Measurements from ENCODE around the gene SPX.

The SPX gene, protein sequence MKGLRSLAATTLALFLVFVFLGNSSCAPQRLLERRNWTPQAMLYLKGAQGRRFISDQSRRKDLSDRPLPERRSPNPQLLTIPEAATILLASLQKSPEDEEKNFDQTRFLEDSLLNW

DNA sequence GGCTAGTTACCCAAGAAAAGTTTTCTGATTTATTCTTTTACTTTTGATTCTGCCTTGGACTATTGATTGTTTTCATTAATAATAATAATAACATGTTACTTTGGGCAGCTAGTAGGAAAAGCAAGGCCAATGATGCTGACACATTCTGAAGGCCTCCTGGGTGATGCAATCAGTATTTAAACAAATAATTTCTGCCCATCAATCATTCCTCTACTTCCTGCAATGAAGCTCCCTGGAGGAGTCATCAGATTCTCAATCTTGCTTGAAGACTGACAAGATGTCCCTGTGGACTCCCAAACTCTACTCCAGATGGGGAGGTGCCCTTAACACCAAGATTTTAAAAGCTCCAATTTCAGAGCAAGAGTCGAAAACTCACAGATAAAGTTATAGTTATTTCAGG is at the start of gene SPX:
TSS of gene SPX (plus strand) at position 244 of the 400 bp plus-strand sequence. CDS start 177 bp downstream, outside the sequence.
- H3K9me3 Mint-ChIP-seq: peaks cover 10% of the 10 kb centered on the region
- H3K4me3 Mint-ChIP-seq: peak within 1 kb of the TSS; percentile 85
- peaks cover 6% of the 10 kb centered on the region for H3K4me1 Mint-ChIP-seq
- ATAC-seq: no peak
- H3K36me3 Mint-ChIP-seq: no peaks in the 10 kb centered on the region
- H3K27ac Mint-ChIP-seq: peak within 1 kb of the TSS; percentile 52
- no peaks in the 10 kb centered on the region for H3K27me3 Mint-ChIP-seq

DNA sequence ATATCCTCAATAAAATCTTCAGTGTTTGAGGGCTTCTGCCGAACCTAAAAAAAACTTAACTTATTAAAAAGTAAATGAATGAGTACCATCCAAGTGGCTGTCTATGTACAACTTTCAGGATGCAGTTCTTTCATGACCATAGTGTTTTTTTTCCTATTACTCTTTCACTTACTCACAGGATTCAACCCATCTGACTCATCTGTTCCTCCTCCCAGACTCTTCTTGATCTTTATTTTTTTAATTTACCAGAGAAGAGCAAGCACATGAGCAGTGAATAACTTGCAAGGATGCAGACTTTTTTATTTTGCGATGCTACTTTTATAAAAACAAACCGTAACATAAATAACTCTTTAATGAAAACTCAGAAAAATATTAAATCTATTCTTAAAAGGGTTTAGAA is 49.1 kb upstream of the SPX start:
- Mint-ChIP-seq H3K27me3 (no peaks in the 10 kb centered on the region), H3K9me3 (no peaks in the 10 kb centered on the region), H3K4me1 (no peaks in the 10 kb centered on the region), H3K4me3 (no peak overlapping the region), H3K27ac (no peak overlapping the region), H3K36me3 (peaks cover 26% of the 10 kb centered on the region)
- no peak for ATAC-seq

DNA sequence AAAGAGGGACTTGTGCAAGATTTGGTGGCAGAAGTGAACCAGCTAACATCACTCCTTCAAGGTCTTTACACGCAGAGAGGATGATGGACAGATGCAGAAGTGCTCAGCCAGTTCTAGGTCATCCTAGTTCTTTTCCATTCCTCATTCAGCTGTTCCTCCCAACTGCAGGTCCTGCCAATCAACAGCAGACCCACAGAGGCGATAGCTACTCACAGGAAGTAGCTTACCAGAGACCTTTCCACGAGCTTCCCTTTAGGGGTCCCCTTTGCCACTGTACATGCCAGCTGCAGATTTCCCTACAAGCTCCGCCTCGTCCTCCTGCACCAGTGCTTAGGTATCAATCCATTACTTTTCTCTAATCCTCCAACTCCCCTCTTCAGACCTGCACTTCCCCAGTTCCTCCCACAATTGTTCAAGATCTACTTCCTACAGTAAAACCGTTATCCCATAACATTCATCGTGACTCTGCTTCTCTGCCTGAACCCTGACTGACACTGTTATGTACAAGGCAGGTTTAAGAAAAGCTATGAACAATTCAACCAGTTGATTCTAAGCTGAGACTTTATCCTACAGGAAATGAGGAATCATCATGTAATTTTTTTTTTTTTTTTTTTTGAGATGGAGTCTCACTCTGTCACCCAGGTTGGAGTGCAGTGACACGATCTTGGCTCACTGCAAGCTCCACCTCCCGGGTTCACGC is 47.2 kb upstream of the SPX start:
- ATAC-seq: no peak
- H3K27ac Mint-ChIP-seq: no peak overlapping the region
- H3K27me3 Mint-ChIP-seq: no peaks in the 10 kb centered on the region
- H3K36me3 Mint-ChIP-seq: peaks cover 14% of the 10 kb centered on the region
- H3K9me3 Mint-ChIP-seq: no peaks in the 10 kb centered on the region
- H3K4me1 Mint-ChIP-seq: no peaks in the 10 kb centered on the region
- no peak overlapping the region for H3K4me3 Mint-ChIP-seq

DNA sequence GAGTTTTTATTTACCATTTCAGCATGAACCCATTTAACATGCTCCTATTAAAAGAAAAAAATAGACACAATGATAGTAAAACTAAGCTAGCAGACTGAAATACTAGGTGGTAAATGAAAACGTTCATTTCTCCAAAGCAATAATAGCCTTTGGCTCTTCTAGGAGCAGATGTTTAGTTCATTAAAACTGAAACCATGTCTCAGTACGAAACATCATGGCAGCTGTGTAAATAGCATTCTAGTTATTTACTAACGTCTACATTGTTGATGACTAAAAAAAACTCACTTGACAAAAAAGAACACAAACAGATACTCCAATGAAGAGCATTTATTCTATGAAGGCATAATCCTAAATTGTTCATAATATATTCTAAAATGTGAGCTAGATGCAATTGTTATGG is 42.6 kb upstream of the SPX start:
- Mint-ChIP-seq H3K4me1 (peaks cover 8% of the 10 kb centered on the region), H3K27me3 (no peaks in the 10 kb centered on the region), H3K9me3 (no peaks in the 10 kb centered on the region), H3K27ac (no peak overlapping the region), H3K4me3 (no peak overlapping the region), H3K36me3 (peaks cover 22% of the 10 kb centered on the region)
- ATAC-seq: no peak

DNA sequence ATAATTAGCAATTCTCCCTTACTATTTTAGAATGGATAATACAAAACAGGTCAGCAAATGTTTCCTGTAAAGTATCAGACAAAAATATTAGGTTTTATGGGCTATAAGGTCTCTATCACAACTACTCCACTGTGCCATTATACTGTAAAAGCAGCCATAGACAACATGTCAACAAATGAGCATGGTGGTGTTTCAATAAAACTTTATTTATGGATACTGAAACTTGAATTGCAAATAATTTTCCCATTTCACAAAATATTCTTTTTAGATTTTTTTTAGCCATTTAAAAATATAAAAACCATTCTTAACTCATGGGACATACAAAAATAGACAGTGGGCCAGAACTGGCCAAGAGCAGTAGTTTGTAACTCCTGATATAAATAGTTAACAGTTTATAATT is 40.1 kb upstream of the SPX start:
- ATAC-seq: no peak
- Mint-ChIP-seq H3K4me3 (no peak overlapping the region), H3K4me1 (peaks cover 17% of the 10 kb centered on the region), H3K36me3 (peaks cover 45% of the 10 kb centered on the region), H3K27me3 (no peaks in the 10 kb centered on the region), H3K9me3 (no peaks in the 10 kb centered on the region), H3K27ac (no peak overlapping the region)

DNA sequence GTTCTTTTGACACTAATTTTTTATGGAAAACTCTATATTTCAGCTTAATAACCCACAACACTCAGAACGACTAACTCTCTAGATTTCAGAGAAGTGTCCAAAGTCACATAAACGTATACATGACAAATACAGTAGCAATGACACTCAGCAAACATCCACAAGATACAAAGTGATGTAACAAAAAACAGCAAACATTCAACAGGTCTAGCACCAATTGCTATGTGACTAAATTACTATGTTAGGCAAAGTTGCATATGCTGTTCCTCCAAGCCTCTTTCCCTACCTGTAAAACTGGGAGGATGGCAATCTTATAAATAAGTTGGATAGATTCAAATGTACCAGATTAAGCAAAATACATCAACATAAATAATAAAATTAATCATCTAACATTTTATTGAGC is 26.3 kb upstream of the SPX start:
- ATAC-seq: no peak
- H3K36me3 Mint-ChIP-seq: peaks cover 37% of the 10 kb centered on the region
- no peaks in the 10 kb centered on the region for H3K27me3 Mint-ChIP-seq
- peaks cover 25% of the 10 kb centered on the region for H3K4me1 Mint-ChIP-seq
- H3K4me3 Mint-ChIP-seq: no peak overlapping the region
- H3K27ac Mint-ChIP-seq: no peak overlapping the region
- H3K9me3 Mint-ChIP-seq: no peaks in the 10 kb centered on the region

DNA sequence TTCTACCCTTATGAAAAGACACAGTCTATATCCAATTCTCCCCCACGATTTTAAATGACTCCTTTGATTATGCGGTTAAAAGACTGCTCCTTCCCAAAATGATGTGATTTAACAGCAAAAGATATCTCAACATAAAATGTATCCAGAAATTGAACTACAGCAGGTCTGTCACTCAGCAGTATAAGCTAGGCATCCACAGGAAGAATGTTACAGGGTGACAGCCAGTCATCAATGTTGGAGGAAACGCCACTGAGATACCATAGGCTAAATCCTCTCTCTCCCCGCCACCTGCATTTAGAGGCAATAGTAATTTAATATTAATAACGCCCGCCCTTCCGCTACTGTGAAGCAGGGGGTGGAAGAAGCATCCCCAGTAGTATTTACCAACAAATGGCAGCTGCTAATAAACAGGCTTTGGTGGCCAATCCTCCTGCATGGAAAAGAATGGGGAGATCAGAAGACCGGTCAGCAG is 25.3 kb upstream of the SPX start:
- Mint-ChIP-seq H3K9me3 (no peaks in the 10 kb centered on the region), H3K4me3 (no peak overlapping the region), H3K27me3 (no peaks in the 10 kb centered on the region), H3K4me1 (peaks cover 25% of the 10 kb centered on the region), H3K27ac (no peak overlapping the region), H3K36me3 (peaks cover 27% of the 10 kb centered on the region)
- ATAC-seq: peak; percentile 1

DNA sequence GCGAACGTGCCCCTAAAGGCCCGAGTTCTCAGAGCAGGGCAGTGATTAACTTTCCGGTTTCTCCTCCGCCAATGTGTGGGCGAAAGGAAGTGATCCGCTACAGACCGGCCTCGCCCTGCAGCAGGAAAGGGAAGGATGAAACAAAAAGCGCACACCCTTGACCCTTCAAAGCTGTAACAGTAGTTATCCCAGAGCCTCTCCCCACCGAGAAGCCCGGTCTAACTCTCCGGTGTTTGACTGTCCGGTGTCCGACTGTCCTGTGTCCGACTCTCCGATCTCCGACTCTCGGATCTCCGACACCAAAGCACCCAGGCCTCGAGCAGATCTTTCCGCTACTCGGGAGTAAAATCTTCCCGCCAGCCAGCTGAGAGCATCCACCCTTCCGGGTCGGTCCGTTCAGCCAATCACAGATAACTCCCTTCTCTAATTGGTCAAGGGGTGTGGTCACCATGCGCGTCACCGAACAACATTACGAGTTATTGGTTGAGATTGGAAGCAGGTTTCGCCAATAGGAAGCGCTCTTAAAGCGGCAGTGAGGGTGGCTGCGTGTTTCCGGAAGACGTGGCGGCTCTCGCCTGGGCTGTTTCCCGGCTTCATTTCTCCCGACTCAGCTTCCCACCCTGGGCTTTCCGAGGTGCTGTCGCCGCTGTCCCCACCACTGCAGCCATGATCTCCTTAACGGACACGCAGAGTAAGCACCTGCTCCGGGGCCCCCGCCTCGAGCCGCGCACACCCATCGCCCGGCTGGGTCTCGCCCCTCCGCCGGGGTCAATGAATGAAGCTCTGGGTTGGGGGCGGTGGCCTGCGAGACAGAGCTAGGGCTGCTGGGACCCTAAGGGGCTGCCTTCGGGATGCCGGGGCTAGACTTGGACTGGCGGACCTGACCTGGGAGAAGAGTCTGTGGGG is 24.6 kb upstream of the SPX start, which contains the start of the genes GOLT1B and RECQL:
TSS of gene GOLT1B (plus strand) at position 532 of the 906 bp plus-strand sequence. CDS start at position 667, 135 bp downstream.
TSS of gene RECQL (minus strand) at position 378 of the 906 bp plus-strand sequence. CDS start 2,065 bp downstream, outside the sequence.
- no peak within 1 kb of the TSS for H3K4me3 Mint-ChIP-seq
- ATAC-seq: peak; percentile 100
- H3K4me1 Mint-ChIP-seq: peaks cover 25% of the 10 kb centered on the region
- no peaks in the 10 kb centered on the region for H3K27me3 Mint-ChIP-seq
- H3K27ac Mint-ChIP-seq: no peak within 1 kb of the TSS
- no peaks in the 10 kb centered on the region for H3K9me3 Mint-ChIP-seq
- peaks cover 24% of the 10 kb centered on the region for H3K36me3 Mint-ChIP-seq

DNA sequence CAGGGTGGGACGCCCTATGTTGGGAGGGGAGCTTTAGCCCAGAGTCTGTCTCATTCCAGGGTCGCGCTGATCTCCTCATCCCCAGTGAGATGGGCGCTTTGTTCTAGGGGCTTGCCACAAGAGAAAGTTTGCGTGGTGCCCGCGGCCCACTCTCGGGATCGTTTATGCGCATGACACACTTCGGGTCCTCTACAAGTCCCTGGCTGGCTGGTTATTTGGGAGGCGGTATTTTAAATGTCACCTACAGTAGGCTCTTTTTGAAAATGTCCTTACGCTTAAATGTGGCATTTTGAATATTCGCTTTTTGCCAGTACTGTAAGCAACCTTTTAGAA is 24.0 kb upstream of the SPX start:
- Mint-ChIP-seq H3K9me3 (no peaks in the 10 kb centered on the region), H3K36me3 (peaks cover 22% of the 10 kb centered on the region), H3K27ac (no peak overlapping the region), H3K4me3 (no peak overlapping the region), H3K27me3 (no peaks in the 10 kb centered on the region), H3K4me1 (peaks cover 25% of the 10 kb centered on the region)
- no peak for ATAC-seq

DNA sequence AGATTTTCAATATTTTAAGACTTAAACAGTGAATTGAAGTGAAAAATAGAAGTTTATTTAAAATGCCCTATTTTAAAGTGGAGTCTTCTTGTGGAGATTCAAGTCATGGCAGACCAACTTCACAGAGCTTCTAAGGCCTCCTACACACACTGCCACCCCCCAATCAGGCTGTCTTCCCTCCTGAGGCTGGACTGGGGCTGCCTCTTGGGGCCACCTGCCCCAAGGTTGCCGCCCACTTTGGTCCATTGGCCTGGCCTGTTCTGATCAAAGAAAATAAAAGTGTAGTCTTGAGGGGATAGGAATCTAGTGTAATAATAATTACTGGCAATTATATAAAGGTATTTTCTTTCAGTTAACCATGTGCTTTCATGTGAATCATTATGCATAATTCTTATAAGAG is 23.2 kb upstream of the SPX start:
- ATAC-seq: no peak
- Mint-ChIP-seq H3K36me3 (peaks cover 22% of the 10 kb centered on the region), H3K4me3 (no peak overlapping the region), H3K4me1 (peaks cover 26% of the 10 kb centered on the region), H3K27me3 (no peaks in the 10 kb centered on the region), H3K9me3 (no peaks in the 10 kb centered on the region), H3K27ac (no peak overlapping the region)

DNA sequence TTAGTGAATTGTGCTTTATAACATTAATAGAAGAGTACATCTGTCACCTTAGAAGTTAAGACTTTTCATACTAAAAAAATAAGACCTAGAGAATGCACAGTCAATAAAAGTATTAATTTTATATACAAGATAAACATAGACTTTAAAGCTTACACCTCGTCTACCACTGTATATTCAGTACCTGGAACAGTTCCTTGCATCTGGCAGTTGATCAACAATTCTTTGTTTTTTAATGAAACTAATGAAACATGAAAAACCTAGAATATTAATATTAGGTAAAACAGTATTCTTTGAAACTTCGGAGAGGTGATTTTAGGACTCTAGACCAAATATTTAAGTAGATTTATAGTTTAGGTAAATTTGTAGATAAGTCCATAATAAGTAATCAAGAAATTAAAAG is 20.2 kb upstream of the SPX start:
- H3K4me1 Mint-ChIP-seq: peaks cover 41% of the 10 kb centered on the region
- H3K36me3 Mint-ChIP-seq: peaks cover 28% of the 10 kb centered on the region
- no peak overlapping the region for H3K27ac Mint-ChIP-seq
- H3K27me3 Mint-ChIP-seq: no peaks in the 10 kb centered on the region
- no peaks in the 10 kb centered on the region for H3K9me3 Mint-ChIP-seq
- H3K4me3 Mint-ChIP-seq: no peak overlapping the region
- ATAC-seq: no peak

DNA sequence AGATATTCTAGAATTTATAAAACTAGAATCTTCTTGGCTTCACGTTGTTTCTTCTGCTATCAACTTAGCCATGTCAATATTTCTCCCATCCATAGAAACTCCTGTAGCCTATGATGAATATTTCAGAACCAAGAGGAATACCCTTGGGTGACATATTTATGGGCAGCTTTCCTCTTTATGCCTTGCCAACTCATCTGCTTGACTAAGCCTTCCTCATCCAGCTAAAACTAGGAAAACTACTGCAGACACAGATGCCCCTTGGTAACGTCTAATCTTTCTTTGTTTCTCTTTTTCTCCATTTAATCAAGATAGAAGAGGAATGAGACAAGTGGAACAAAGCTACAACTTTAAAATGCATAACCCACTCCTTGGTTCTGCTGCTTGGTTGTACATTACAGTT is 18.2 kb upstream of the SPX start:
- Mint-ChIP-seq H3K4me1 (peaks cover 34% of the 10 kb centered on the region), H3K27ac (no peak overlapping the region), H3K36me3 (peaks cover 28% of the 10 kb centered on the region), H3K27me3 (no peaks in the 10 kb centered on the region), H3K4me3 (no peak overlapping the region), H3K9me3 (no peaks in the 10 kb centered on the region)
- ATAC-seq: no peak

DNA sequence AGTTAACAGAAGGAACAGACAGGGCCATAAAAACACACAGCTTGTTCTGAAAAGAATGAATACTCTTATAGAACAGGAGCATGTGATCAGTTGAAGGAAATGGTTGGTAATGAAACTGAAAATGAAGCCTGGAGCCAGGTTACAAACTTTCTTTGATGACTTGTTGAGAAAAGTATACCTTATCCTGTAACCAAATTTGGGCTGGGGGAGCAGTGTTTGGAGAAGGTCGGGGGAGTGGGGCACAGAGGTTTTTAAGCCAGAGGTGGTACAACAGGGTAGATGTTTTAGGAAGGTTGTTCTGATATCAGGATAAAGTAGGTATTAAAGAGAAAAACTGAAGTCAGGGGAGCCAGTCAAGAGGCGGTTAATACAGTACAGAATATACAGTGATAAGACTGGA is 16.3 kb upstream of the SPX start:
- peak overlapping the region; percentile 47 for H3K4me3 Mint-ChIP-seq
- H3K4me1 Mint-ChIP-seq: peaks cover 23% of the 10 kb centered on the region
- H3K36me3 Mint-ChIP-seq: peaks cover 32% of the 10 kb centered on the region
- ATAC-seq: no peak
- peak overlapping the region; percentile 80 for H3K27ac Mint-ChIP-seq
- H3K9me3 Mint-ChIP-seq: no peaks in the 10 kb centered on the region
- no peaks in the 10 kb centered on the region for H3K27me3 Mint-ChIP-seq

DNA sequence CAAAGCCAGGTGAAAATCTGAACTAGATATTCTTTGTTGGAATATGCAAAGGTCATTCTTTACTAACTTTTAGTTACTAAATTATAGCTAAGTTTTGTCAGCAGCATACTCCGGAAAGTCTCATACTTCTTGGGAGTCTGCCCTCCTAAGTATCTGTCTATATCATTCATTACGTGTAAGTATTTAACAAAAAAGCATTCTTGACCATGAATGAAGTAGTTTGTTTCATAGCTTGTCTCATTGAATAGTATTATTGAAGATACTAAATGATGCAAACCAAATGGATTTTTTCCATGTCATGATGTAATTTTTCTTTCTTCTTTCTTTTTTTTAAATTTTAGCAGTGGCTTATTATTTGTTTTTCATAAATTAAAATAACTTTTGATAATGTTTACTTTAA is 9.8 kb upstream of the SPX start:
- no peak for ATAC-seq
- no peak overlapping the region for H3K4me3 Mint-ChIP-seq
- H3K9me3 Mint-ChIP-seq: no peaks in the 10 kb centered on the region
- no peak overlapping the region for H3K27ac Mint-ChIP-seq
- H3K27me3 Mint-ChIP-seq: no peaks in the 10 kb centered on the region
- H3K36me3 Mint-ChIP-seq: peaks cover 21% of the 10 kb centered on the region
- H3K4me1 Mint-ChIP-seq: no peaks in the 10 kb centered on the region

DNA sequence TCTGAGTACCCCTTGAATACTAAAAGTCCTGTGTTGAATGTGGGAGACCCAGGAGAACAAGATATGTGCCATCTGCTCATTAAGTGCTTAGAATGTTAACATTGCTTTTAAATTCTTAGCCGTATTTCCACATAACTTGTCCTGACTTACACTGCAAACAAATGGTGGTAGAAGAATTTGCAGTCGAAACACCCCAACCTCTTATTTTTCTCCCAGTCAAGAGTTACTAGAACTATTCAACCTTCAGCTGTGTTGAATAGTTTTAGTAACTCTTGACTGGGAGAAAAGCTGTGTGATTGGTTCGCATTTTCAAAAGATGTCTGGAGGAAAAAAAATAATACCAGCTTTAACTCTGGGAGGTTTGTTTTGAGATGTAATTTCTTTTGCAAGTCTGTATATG is 7.6 kb upstream of the SPX start:
- H3K9me3 Mint-ChIP-seq: no peaks in the 10 kb centered on the region
- H3K36me3 Mint-ChIP-seq: peaks cover 18% of the 10 kb centered on the region
- H3K4me1 Mint-ChIP-seq: no peaks in the 10 kb centered on the region
- H3K27ac Mint-ChIP-seq: no peak overlapping the region
- H3K27me3 Mint-ChIP-seq: no peaks in the 10 kb centered on the region
- ATAC-seq: no peak
- H3K4me3 Mint-ChIP-seq: no peak overlapping the region

Measured in stimulated activated memory B cell treated with anti-CD40 and anti-IgM and Interleukin-4, amounts not matched to agents 10 μg/mL and 1 μg/mL and 100 μg/mL, for 72 hours (primary cell).